Spleen (tissue), 11 donors: ENCODE data around the gene WIPI1. TPM values are rescaled to one million over a fixed set of nuclear protein-coding genes. Genes with fewer than 3 reads are reported as not detected.

Experiments
- DNase-seq: peaks from one replicate; pipeline ENCODE4 v3.0.0-alpha.2; 2020
- H3K27ac ChIP-seq, 8 donors: fragments of 200-600 bp; sonication (generic) in 7 of 8; 1 replicate in 4 of 8; 2 replicates in 4 of 8; pipeline versions ENCODE4 v1.5.0 to v1.8.0; 2016 to 2021; ENCODE audit warnings: inconsistent platforms in 4 of 8, mild to moderate bottlenecking in 4 of 8, moderate library complexity in 1 of 8
- H3K27me3 ChIP-seq, 7 donors: fragments of 200-600 bp; sonication (generic) in 6 of 7; replicated peaks in 1 of 7; 1 replicate in 4 of 7; 2 replicates in 3 of 7; pipeline versions ENCODE4 v1.5.0 to v1.8.0; 2016 to 2021; ENCODE audit warnings: inconsistent platforms in 3 of 7, mild to moderate bottlenecking in 1 of 7
- H3K36me3 ChIP-seq, 6 donors: fragments of 200-600 bp; sonication (generic) in 5 of 6; 1 replicate in 4 of 6; 2 replicates in 2 of 6; pipeline versions ENCODE4 v1.5.0 to v1.8.0; 2016 to 2021; ENCODE audit warnings: inconsistent platforms in 2 of 6
- H3K4me1 ChIP-seq, 6 donors: fragments of 200-600 bp; sonication (generic) in 5 of 6; 1 replicate in 3 of 6; 2 replicates in 3 of 6; pipeline versions ENCODE4 v1.5.0 to v1.8.0; 2016 to 2021; ENCODE audit warnings: inconsistent platforms in 3 of 6
- H3K4me3 ChIP-seq, 8 donors: fragments of 200-600 bp; sonication (generic) in 7 of 8; 1 replicate in 4 of 8; 2 replicates in 4 of 8; pipeline versions ENCODE4 v1.5.0 to v1.8.0; 2016 to 2021; ENCODE audit warnings: inconsistent platforms in 4 of 8, mild to moderate bottlenecking in 4 of 8, moderate library complexity in 2 of 8
- H3K9me3 ChIP-seq, 8 donors: fragments of 200-600 bp; sonication (generic) in 7 of 8; 1 replicate in 4 of 8; 2 replicates in 4 of 8; pipeline versions ENCODE4 v1.5.0 to v1.8.0; 2016 to 2021; ENCODE audit warnings: inconsistent platforms in 4 of 8
- POLR2A ChIP-seq, 3 donors: fragments of 450-650 bp; IDR thresholded peaks; one replicate each; pipeline ENCODE4 v1.5.1; 2017; ENCODE audit warnings: antibody characterized with exemption in 3 of 3, mild to moderate bottlenecking in 1 of 3
- POLR2AphosphoS5 ChIP-seq, 3 donors: sonication (generic); formaldehyde crosslinking; IDR thresholded peaks; one replicate each; pipeline ENCODE4 v1.5.1; 2017; ENCODE audit warnings: antibody characterized with exemption in 3 of 3
- WGBS, 5 donors: extraction: QIAGEN DNeasy Blood & Tissue Kit in 3 of 5; methylation state at CpG; one replicate each; pipeline versions ENCODE4 v1.1.5 to v1.1.7; 2013 to 2018; 5-methylcytosine and 5-hydroxymethylcytosine counted together
- intact Hi-C: fragments of 100-400 bp; cut with DNase I; formaldehyde crosslinking; loops from one replicate; pipeline ENCODE4 v1.15.0; 2023; ENCODE audit warnings: low total_unique reads
- polyA plus RNA-seq, 3 donors: library from polyadenylated mRNA; stranded (reverse); fragments of 200-250 nt; gene quantifications; one replicate each; pipeline ENCODE4 v1.2.1, GENCODE V29; 2013
- total RNA-seq, 7 donors: library from RNA; depleted of rRNA in 3 of 7; stranded (reverse); fragments of >200 nt in 3 of 7; fragmentation: NEBNext Ultra II Directional in 4 of 7; extraction: Animal tissue kit (Norgen Biotek cat#: 25700) in 4 of 7; gene quantifications; one replicate each; pipeline versions ENCODE4 v1.1.0 to v1.2.1, GENCODE V29; 2016 to 2021
- TF ChIP-seq, protein P1 (sequence below), 11 experiments: fragments of 200-600 bp in 7 of 11; fragments of 450-650 bp in 4 of 11; sonication (generic) in 4 of 11; IDR thresholded peaks in 8 of 11; conservative IDR thresholded peaks in 3 of 11; 1 replicate in 7 of 11; 2 replicates in 4 of 11; pipeline versions ENCODE4 v1.4.0 to v1.8.0; 2016 to 2021; ENCODE audit warnings: antibody characterized with exemption in 11 of 11, inconsistent platforms in 4 of 11, mild to moderate bottlenecking in 1 of 11
- donor health status: healthy with polysubstance abuse.
- donor health status: DM: no; HTN: no; CAD: no; lungs with moderate emphysema.
- donor health status: DM: no; HTN: no; CAD: no.
- donor health status: Bipolar disorder and iron deficiency.
- donor health status: healthy.
- donor health status: DM: no; HTN: no; CAD: no.
- donor health status: DM: yes; HTN: yes; CAD: no.

The WIPI1 gene
- total and polyA plus RNA-seq, 10 donors, result 7.2 to 38.3 (median 25.6) TPM

DNA sequence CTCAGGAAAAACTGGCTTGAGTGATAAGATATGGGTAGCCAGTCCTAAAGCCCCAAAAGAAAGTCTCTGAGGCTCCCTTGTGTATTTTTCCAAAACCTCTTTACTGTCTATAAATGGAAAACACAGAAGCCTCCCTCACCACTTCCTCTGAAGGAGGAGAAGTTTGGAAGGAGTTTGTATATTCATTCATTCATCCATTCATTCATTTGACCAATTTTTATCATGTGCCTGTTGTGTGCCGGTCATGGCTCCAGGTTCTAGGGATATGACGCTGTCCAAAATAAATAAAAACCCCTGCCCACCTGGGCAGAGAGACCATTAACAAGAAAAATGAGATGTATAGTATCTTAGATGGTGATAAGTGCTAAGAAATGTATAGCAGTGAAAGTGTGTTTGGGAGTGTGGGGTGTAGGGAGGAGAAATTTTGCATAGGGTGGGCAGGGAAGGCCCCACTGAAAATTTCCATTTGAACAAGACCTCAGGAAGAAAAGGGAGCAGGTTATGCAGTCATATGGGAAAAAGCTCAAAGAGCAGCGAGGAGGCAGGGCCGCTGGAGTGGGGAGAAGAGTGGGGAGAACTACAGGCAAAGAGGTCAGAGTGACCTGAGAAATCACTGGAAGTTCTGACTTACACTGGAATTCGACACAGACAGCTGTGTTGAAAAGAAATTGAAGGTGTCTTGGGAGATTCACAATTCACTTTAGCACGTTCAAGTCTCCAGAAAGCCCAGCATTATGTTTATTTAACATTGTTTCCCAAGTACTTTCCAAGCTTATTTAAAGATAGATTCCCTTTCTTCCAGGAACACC is 6.1 kb upstream of the WIPI1 start:
- no peaks in the 10 kb centered on the region for H3K27me3 ChIP-seq
- 53 to 64% (median 60%) methylated on average over 6 of the region's 6 CpGs for WGBS, 5 donors
- intact Hi-C loops, result loop anchor here (10.0 kb wide), 2 partner anchors 199 to 289 kb away; no protein-coding TSS in a partner anchor
- H3K36me3 ChIP-seq, result no peaks in the 10 kb centered on the region
- no peak for DNase-seq
- H3K4me3 ChIP-seq, result no peak overlapping the region
- H3K9me3 ChIP-seq, result no peaks in the 10 kb centered on the region
- H3K4me1 ChIP-seq, result peaks cover 0 to 52% (median 41%) of the 10 kb centered on the region in 6 donors
- no peak overlapping the region for H3K27ac ChIP-seq
- TF ChIP-seq, protein P1, sequence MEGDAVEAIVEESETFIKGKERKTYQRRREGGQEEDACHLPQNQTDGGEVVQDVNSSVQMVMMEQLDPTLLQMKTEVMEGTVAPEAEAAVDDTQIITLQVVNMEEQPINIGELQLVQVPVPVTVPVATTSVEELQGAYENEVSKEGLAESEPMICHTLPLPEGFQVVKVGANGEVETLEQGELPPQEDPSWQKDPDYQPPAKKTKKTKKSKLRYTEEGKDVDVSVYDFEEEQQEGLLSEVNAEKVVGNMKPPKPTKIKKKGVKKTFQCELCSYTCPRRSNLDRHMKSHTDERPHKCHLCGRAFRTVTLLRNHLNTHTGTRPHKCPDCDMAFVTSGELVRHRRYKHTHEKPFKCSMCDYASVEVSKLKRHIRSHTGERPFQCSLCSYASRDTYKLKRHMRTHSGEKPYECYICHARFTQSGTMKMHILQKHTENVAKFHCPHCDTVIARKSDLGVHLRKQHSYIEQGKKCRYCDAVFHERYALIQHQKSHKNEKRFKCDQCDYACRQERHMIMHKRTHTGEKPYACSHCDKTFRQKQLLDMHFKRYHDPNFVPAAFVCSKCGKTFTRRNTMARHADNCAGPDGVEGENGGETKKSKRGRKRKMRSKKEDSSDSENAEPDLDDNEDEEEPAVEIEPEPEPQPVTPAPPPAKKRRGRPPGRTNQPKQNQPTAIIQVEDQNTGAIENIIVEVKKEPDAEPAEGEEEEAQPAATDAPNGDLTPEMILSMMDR (IDR thresholded peaks at IDR 0.05 in 8 of 11, conservative IDR thresholded peaks at IDR 0.05 in 3 of 11), result peak in 3 of 11 experiments; percentile 37 to 64 (median 48)
- TF ChIP-seq POLR2AphosphoS5 (IDR thresholded peaks at IDR 0.05), result no peak

DNA sequence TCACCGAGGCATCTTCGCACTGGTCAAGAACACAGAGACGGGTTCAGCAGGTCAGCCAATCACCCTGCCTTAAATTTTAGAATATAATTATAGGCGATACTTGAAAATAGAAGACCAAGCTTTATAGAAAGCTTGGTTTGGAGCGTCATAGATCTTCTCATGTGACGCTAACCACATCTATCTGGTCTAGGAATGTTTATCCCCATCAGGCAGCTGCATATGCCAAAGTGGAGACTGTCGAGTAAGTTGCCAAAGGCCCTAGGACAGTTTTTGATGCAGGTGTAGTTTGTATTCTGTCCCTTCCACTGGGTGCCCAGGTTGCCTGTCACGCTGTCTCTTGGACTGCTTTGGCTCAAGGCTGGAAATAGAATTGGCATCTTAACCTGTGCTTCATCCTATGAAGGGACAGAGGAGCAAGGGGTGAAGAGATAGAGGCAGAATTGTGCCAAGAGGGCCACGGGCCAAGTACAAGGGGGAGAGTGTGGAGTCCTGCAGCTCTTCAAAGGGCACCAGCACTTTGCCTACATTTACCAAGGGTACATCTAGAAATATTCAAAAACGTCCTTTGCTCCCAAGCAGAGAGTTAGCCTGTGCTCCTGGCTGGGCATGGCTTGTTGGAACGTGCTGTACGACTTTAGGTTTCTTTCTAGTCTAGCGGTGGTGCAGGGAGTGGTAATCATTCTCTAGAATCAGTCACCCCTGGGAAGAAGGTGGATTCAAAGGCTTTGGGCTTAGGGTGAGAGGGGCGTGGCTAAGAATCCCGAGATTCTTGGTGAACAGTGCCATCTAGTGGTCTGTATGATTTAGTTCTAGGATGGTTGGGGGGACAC is 5.3 kb upstream of the WIPI1 start:
- Histone ChIP-seq H3K4me3 (no peak overlapping the region), H3K36me3 (no peaks in the 10 kb centered on the region), H3K27me3 (no peaks in the 10 kb centered on the region), H3K27ac (peak overlapping the region in 2 of 8 donors; percentile 27 to 75), H3K9me3 (no peaks in the 10 kb centered on the region), H3K4me1 (peaks cover 5 to 59% (median 47%) of the 10 kb centered on the region in 6 donors)
- TF ChIP-seq POLR2A (IDR thresholded peaks at IDR 0.05), result no peak
- TF ChIP-seq, protein P1 (IDR thresholded peaks at IDR 0.05 in 8 of 11, conservative IDR thresholded peaks at IDR 0.05 in 3 of 11), result peak; percentile 64 to 86 (median 79)
- 48 to 51% (median 51%) methylated on average over 15 of the region's 15 CpGs for WGBS, 5 donors
- no peak for DNase-seq
- intact Hi-C loops, result loop anchor here (10.0 kb wide), 2 partner anchors 198 to 288 kb away; no protein-coding TSS in a partner anchor

DNA sequence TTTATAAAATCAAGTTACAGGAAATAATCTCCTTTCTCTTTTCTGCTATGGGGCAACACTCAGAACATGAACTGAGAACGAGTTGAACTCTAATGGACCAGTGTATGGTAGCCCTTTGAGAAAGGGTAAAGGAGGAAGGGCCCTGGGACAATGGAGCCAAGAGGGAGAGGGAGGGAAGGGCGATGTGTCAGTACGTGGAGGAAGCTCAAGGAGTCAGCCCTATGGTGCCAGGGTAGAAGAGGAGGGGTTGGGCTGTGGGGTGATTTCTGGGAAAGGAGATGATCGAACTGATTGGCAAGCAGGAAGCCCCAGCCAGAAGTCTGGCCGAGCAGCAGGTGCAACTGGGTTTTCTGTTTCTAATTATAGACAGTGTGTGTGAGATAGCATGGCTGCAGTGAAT is 4.3 kb upstream of the WIPI1 start:
- H3K27ac ChIP-seq, result peak overlapping the region in 5 of 8 donors; percentile 9 to 96 (median 66)
- no peak overlapping the region for H3K4me3 ChIP-seq
- TF ChIP-seq POLR2AphosphoS5 (IDR thresholded peaks at IDR 0.05) (no peak), POLR2A (IDR thresholded peaks at IDR 0.05) (no peak)
- TF ChIP-seq, protein P1 (IDR thresholded peaks at IDR 0.05 in 8 of 11, conservative IDR thresholded peaks at IDR 0.05 in 3 of 11), result no peak
- H3K27me3 ChIP-seq, result no peaks in the 10 kb centered on the region
- no peaks in the 10 kb centered on the region for H3K36me3 ChIP-seq
- H3K9me3 ChIP-seq, result no peaks in the 10 kb centered on the region
- 11 to 25% (median 20%) methylated on average over 5 of the region's 5 CpGs for WGBS, 5 donors
- intact Hi-C loops, result loop anchor here (10.0 kb wide), 2 partner anchors 197 to 287 kb away; no protein-coding TSS in a partner anchor
- no peak for DNase-seq
- peaks cover 5 to 64% (median 50%) of the 10 kb centered on the region in 6 donors for H3K4me1 ChIP-seq
